ENCODE measurements around the gene CKMT1A.
A peak's percentile ranks its signal among the peaks of the same experiment; 100 is the strongest.
"Not testable (repeated sequence)": the region's sequence is repeated elsewhere in the genome, so short reads cannot be mapped to it uniquely, and the experiment has no call there.

Gene CKMT1A

DNA sequence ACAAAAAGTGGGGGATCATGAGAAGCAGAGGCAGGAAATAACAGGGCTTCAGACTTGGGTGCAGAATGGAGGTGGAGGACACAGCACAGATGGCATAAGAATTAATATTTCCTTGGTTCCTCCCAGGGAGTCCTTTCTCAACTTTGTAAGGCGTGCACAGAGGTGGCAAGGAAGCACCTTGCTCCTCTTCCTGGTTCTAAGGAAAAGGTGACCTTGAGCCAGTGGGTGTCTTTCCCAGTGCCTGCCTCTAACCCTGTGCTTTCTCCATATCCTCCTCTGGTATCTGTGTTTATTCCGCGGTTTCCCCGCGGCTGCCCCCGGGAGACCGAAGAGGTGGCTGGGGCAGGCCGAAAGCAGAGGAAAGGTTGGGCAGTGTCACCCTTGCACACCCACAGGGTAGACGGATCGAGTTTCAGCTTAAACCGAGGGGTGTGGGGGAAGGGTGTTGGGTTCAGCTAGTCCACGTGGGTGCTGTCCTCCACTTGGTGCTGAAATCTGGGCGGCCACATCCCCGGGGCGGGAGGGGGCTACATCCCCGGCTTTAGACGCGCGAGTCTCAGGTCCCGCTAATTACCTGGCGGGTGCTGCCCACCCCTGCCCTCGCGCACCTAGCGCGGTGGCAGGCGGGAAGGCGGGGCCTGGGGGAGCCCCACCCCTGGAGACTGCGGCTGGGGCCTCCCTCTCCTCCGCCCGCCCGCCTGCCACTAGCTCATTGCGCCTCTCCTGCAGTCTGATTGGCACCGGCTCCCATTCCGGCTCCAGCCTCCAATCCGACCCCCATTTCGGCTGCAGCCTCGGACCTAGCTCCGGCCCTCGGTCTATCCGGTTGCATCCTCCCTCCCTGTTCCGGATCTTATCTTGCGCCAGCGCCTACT, at the start of gene CKMT1A:
Gene CKMT1A, plus strand, starts transcription at position 712 of the 875 bp plus-strand sequence. CDS start 192 bp downstream, outside the sequence.
- DNase-seq: not testable (repeated sequence)

DNA sequence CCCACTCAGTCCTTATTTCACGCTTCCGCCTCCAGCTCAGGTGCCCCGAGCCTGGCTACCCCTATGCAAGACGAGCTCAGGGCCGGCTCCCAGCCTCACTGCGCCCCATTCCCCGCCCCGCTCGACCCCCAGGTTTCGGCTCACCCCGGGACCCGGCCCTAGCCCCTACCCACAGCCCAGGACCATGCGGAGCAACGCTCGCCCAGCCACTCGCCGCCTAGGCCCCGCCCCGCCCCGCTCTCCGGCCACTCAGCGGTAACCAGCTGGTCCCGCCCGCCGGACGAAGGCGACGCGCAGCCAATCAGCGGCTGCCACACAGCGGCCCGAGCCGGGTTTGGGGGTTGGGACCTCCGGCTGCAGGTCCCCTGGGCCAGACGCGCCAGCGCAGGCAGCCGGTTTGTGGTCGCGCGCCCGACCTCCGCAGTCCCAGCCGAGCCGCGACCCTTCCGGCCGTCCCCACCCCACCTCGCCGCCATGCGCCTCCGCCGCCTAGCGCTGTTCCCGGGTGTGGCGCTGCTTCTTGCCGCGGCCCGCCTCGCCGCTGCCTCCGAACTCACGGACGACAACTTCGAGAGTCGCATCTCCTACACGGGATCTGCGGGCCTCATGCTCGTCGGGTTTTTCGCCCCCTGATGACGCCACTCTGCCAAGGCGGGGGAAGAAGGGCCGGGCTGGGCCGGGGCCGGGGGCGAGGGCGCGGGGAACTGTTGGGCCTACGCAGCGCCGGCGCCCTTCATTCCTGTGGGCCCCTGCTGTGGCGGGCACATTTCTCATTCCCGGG, 44.8 kb upstream of the CKMT1A start, which contains the start of gene CATSPER2:
Gene CATSPER2, minus strand, starts transcription at position 196 of the 781 bp plus-strand sequence. CDS start 783 bp downstream, outside the sequence.
- DNase-seq: no peak

DNA sequence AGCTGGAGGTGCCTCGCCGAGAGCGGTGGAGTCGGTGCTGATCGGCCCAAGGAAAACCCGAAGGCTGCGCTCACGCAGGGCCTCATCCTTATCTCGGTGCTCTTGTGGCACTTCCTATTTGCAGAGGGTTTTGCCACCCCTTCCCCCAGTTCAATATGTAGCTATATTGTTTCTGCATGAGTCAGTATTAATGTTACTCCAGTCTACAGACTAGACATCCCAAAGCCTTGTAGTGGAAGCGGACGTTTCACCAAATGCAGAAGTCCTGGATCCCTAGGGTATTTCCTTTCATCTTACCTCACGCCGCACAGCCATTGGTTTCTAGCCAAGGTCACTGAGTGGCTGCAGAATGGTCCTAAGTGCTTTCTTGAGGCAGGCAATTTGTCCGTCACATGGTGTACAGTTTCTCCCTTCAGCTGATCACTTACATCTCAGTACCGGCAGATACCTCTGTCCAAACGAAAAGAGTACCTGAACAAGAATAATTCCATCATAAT, 44.2 kb upstream of the CKMT1A start:
- not testable (repeated sequence) for DNase-seq

DNA sequence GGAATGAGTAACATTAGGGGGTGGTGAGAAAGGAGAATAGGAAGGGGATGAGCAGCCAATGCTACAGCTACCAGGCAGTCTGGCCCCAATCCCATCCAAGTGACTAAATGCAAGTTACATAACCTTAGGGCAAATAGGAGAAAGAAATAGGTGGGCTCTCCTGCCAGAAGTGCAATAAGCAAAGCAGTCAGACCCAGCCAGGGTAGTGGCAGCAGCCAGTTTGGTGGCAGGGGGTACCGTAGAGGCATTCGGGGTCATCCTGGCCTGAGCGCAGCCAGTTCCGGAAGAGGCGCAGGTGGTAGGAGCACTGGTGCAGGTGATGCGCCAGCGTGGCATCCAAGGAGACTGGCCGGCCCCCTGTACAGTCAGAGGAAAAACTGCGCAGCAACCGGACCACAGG, 33.9 kb upstream of the CKMT1A start:
- DNase-seq: not testable (repeated sequence)

DNA sequence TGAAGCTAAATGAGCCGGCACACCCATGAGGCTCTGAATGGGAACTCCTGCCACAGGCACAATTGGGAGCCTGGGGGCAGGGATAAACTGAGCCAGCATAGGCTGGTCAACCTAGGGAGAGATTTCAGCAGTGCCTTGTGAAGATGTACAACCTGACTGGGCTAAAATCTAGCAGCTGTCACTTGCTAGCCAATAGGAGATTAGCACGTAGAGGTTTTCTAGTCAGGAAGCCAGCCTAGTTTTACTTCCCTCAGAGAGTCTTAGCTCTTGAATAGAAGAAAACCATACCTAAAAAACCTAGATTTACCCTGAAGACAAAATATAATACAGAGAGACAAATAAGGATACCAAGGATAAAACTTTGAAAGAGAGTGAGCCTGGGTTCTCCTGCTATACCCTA, 31.4 kb upstream of the CKMT1A start:
- DNase-seq: not testable (repeated sequence)

DNA sequence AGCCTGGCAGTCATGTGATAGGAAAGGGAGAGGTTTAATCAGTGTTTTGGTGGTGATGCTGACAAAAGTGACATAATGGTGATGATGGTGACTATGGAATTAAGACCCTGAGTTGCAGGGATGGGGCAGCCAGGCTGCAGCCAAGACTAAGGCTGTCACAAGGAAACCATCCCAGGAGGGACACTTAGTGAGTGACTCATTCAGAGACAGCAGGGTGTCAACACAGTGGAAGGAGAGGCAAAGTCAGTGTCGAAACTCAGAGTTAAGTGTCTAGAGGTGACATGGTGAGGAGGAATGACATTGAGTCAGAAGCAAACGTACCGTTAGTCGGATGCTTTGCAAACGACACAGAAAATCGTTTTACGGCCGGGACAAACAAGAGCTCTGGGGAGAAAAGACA, 30.3 kb upstream of the CKMT1A start:
- not testable (repeated sequence) for DNase-seq

DNA sequence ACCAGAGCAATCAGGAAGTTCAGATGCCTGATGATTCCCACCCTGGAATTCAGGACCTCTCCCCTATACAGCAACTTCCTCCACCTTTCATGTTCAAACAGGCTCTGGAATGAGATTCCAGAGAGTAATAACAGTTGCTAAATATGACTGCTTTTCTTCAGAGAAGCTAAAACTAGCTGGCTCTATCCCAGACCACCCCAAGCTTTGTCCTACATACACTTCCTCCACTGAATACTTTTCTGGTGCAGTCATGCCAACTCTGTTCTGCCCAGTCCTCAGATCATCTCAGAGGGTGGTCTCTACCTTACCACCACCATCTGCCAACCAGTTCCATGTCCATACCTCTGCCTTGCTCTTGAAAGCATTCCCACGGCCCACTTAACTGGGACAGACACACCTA, 27.5 kb upstream of the CKMT1A start:
- DNase-seq: not testable (repeated sequence)

DNA sequence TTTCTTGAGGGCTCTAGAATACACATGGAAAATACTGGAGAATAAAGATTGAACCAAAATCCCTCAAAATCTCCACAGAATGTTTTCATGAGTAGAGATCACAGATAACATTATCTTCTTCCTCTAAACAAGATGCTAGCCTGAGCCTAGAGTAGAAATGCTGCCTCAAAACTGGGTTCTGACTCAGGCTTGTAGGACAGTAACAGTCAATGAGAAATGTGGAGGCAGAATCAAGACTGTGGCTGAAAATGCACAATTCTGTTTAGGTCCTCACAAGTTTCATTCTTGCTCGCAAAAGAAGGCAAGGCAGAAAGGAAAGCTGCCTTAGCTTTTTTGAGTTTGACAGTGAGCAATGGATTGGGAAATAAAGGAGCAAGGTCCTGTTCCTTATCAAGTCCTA, 19.5 kb upstream of the CKMT1A start:
- not testable (repeated sequence) for DNase-seq

DNA sequence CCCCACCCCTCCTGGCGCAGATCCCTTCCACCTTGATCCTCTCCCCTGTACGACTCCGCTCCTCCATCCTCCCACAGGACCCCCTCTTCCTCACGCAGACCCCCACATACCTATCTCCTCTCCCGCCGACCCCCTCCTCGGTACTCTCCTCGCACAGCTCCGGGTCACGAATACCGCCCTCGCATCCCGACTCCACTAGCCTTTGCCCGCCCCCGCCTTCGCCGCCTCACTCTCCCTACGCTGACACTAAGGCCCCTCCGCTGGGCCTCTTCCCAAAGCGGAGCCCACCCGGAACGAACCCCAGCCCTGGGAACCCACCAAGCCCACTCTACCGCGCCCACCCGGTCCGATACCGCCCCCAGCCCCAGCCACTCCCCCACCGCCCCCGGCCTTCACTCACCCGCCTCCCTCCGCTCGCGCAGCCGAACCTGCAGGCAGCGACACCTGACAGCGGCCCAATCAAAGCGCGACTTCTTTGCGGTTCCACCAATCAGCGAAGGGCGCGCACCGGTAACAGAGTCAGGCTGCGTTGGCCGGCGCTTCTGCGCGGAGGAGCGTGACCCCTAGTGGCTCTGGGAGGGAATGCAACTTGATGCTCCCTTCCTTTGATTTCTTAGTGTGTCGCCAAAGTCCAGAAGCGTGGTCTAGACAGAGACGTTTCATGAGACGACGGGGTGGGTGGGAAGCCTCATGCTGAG, 3.9 kb upstream of the CKMT1A start:
- not testable (repeated sequence) for DNase-seq

DNA sequence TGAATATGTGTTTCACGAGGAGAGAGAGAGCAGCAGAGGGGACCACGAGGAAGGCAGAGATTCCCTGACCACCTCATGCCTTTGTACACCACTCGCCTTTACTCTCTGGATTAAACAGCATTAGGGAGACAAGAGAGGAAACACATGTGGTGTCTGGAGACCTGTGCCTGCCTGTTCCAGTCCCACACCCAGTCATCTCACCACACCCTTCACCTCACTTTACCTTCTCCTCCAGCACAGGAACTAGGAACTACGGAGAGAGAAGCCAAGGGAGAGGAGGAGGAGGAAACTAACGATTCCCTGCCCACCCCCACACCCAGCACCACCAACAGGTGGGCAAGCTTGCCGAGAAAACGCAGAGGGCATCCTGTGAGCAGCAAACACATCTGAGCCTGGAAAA, 980 bp upstream of the CKMT1A start:
- not testable (repeated sequence) for DNase-seq

DNA sequence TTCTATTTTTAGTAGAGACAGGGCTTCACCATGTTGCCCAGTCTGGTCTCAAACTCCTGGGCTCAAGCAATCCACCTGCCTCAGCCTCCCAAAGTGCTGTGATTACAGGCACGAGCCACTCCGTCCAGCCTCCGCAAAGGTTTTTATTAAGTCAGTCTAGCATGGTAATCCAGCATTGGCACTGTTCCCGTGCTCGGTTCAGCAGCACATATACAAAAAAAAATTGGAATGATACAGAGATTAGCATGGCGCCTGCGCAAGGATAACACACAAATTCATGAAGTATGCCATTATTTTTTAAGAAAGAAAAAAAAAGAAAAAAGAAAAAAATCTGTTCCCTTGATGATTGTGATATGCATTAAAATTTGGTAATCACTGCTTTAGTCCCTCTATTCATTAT, 8.5 kb downstream of the CKMT1A start:
- DNase-seq: no peak

DNA sequence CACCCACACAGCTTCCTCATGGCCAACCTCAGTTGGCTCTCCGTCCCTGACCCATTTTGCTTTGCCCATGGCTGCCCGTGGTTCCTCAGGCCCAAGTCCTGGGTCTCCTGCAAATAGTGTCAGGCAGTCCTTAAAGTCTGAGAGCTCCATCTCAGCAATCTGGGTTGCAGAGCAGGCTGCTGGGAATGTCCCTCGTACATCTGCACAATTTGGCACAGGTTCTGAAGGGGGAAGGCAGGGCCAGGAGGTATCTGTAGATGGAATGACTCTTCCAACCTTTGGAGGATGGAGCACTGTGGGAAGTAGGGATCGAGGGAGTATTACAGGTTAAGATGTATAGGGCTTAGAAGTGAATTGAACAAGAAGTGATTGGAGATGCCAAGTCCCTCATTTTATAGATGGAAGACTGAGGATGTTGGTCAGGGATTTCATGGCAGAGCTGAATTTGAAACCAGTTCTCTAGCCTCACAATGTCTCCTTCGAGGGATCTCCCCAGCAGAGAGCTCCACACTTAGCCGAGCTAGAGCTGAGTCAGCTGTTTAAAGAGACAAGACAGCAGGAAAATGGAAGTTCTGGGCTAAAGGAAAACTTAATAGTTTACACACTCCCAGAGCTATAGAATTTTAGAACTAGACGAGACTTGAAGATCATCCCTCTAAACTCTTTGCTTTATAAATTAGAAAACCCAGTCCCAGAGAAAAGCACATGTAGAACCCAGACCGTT, 9.2 kb downstream of the CKMT1A start:
- no peak for DNase-seq

DNA sequence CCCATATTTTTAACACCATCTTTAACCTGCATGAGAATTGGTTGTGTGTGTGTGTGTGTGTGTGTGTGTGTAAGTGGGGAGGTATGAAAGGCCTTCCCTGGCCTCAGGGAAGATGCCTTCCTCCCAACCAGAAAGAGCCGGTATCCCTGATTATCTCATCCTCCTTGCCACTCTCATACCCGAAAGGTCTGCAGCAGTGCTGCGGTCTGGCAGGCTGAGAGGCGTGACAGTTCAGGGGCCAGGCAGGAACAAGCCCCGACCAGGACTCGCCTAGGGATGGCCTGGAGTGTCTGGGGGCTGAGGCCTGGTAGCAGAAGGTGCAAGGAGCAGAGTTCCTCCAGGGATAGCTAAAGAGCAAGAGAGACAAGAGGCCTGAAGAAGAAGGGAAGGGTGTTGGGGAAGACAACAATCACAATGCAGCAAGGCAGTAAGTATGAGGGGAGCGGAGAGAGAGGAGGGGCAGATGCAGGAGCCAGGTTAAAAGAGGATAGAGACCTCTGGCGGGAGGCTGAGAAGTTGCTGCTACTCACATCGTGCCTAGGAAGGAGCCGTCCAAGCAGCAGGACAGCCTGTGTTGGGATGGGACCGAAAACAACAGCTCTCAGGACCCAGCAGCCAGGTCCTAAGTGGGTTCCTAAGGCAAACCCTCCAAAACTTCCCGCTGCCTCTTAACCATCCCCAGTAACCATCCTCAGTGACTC, 16.9 kb downstream of the CKMT1A start:
- DNase-seq: not testable (repeated sequence)

DNA sequence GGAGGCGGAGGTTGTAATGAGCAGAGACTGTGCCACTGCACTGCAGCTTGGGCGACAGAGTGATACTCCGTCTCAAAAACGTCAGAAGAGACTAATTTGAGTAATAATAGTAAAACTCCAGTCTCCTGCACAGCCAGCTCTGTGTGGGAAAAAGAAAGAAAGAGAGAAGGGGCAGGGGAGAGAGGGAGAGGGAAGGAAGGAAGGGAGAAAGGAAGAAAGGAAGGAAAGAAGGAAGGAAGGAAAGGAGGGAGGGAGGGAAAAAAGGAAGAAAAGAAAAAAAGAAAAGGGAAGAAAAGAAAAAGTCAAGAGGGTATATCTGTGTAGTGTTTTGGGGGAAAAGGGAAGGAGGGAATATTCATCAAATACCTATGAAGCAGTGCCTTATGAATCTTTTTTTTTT, 29.5 kb downstream of the CKMT1A start:
- no peak for DNase-seq

DNA sequence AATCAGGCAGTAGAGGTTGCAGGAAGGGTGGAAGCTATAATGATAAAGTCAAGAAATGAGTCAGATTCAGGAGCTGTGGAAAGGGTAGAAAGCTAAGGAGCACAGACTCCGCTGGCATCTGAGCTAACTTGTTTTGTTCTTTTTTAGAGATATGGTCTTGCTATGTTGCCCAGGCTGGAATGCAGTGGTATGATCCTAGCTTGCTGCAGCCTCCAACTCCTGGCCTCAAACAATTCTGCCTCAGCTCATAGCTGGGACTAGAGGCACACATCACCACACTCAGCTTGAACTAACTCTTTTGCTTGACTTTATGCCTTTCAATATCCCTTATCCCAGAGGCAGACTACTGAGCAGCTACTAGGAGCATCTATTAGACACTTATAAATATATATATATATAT, 32.6 kb downstream of the CKMT1A start:
- not testable (repeated sequence) for DNase-seq

DNA sequence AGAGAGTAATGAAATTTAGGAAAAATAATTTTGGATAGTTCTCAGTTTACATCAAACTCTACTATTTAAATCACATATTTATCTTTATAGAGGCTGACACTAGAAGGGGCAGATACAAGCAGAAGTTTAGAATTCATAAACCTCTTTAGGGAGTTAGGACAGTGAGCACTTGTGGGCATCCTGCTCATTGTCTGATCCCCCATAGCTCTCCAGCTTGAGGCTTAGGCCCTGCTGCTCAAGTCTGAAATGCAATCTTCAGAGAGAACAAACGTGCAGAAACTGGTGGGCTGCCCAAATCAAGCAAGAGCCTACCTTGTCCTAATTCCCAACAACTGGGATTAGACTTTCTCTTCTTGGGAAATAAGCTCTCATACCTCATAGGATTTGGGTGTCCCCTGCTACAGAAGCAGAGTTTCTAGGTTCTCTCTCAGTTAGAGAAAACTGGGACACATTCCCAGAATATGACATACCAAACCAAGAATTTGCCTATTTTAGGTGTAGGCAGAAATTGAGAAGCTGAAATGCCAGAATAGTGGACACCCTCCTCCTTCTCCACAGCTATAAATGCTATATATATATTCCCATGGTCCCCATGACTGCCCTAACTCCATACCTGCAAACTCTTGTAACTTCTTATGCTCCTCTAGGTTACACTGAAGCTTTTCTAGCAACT, 34.5 kb downstream of the CKMT1A start:
- DNase-seq: not testable (repeated sequence)

DNA sequence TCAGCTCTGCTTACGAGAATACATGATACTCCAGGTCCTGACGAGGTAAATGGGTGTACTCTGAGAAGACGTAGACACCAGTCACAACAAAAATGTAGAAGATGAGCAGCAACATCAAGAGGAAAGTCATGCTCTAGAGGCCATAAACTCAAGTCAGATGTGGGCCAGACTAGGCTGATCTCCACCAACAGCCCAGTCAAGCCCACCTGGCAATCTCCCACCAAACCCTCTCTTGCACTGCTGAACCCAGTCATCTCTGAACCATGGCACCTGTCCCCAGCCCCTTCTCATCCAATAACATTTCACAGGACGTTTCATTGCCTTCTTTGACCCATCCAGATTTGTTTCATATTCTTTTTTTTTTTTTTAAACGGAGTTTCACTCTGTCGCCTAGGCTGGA, 41.8 kb downstream of the CKMT1A start:
- no peak for DNase-seq

DNA sequence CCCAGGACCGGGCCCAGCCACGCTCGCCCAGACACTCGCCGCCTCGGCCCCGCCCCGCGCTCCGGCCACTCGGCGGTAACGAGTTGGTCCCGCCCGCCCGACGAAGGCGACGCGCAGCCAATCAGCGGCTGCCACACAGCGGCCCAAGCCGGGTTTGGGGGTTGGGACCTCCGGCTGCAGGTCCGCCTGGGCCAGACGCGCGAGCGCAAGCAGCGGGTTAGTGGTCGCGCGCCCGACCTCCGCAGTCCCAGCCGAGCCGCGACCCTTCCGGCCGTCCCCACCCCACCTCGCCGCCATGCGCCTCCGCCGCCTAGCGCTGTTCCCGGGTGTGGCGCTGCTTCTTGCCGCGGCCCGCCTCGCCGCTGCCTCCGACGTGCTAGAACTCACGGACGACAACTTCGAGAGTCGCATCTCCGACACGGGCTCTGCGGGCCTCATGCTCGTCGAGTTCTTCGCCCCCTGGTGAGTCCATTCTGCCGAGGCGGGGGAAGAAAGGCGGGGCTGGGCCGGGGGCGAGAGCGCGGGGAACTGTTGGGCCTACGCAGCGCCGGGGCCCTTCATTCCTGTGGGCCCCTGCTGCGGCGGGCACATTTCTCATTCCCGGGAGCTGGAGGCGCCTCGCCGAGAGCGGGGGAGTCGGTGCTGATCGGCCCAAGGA, 52.7 kb downstream of the CKMT1A start, which contains the start of gene PDIA3:
Gene PDIA3, plus strand, starts transcription at position 194 of the 658 bp plus-strand sequence. Its CDS starts 102 bp downstream, at position 296.
- peak; percentile 95 for DNase-seq

DNA sequence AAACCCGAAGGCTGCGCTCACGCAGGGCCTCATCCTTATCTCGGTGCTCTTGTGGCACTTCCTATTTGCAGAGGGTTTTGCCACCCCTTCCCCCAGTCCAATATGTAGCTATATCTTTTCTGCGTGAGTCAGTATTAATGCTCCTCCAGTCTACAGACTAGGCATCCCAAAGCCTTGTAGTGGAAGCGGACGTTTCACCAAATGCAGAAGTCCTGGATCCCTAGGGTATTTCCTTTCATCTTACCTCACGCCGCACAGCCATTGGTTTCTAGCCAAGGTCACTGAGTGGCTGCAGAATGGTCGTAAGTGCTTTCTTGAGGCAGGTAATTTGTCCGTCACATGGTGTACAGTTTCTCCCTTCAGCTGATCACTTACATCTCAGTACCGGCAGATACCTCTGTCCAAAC, 53.2 kb downstream of the CKMT1A start:
- peak; percentile 30 for DNase-seq

DNA sequence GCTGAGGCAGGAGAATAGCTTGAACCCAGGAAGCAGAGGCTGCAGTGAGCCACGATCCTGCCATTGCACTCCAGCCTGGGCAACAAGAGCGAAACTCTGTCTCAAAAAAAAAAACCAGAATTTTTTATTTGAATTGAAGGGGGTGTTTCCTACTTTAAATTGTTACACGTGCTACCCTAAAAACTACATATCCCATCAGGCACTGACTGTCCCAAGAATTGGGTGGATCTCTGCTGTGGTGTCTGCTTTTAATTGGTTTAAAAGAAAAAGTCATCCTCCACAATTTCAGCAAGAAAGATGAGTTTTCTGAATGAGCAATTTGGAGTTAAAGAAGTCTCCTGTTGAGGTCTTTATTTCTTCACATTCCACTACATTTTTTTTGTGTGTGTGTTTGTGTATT, 54.7 kb downstream of the CKMT1A start:
- peak; percentile 45 for DNase-seq

All from activated CD4-positive, alpha-beta T cell treated with anti-CD3 and anti-CD28 coated beads, Interleukin-2, amount 50 U/mL, for 16 hours (primary cell).